ENCODE results near the gene SRRT.

Gene SRRT, protein sequence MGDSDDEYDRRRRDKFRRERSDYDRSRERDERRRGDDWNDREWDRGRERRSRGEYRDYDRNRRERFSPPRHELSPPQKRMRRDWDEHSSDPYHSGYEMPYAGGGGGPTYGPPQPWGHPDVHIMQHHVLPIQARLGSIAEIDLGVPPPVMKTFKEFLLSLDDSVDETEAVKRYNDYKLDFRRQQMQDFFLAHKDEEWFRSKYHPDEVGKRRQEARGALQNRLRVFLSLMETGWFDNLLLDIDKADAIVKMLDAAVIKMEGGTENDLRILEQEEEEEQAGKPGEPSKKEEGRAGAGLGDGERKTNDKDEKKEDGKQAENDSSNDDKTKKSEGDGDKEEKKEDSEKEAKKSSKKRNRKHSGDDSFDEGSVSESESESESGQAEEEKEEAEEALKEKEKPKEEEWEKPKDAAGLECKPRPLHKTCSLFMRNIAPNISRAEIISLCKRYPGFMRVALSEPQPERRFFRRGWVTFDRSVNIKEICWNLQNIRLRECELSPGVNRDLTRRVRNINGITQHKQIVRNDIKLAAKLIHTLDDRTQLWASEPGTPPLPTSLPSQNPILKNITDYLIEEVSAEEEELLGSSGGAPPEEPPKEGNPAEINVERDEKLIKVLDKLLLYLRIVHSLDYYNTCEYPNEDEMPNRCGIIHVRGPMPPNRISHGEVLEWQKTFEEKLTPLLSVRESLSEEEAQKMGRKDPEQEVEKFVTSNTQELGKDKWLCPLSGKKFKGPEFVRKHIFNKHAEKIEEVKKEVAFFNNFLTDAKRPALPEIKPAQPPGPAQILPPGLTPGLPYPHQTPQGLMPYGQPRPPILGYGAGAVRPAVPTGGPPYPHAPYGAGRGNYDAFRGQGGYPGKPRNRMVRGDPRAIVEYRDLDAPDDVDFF

DNA sequence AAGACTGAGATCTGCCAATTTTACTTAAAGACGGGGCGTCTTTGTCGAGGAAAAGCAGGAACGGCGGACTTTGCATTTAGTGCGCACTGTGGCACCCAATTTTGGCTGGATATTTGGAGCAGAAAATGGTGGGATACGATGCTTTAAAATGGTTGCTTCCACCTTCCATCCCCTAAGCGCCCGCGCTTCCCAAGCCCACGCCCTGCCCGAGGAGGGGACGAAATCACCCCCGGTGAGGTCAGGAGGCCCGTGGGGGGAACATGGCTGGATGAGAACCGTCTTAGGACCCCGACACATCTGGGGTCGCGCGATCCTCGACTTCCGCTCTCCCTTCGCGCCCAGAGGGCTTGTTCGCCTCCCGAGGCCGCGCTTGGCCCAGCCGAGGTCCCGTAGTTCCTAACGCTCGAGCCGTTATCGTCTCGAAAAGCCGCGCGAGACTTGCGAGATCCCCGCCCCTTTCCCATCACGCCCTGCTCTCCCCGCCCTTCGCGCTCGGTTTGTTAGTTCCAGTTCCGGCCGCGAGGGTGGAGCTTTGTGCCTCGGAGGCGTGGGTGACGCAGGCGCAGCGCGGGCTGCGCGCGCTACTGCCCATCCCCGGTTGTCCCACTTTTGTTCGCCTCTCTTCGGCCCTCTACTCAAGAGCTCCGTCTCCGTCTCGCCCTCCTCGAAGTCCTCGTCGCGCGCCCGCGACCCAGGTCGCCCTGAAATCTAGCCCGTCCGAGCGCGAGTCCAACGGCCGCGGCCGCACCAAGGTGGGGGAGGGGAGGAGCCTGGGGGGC, at the start of gene SRRT:
Gene SRRT, plus strand, starts transcription at position 527 of the 779 bp plus-strand sequence. CDS start 488 bp downstream, outside the sequence.
- FAIRE-seq: peak; percentile 73

DNA sequence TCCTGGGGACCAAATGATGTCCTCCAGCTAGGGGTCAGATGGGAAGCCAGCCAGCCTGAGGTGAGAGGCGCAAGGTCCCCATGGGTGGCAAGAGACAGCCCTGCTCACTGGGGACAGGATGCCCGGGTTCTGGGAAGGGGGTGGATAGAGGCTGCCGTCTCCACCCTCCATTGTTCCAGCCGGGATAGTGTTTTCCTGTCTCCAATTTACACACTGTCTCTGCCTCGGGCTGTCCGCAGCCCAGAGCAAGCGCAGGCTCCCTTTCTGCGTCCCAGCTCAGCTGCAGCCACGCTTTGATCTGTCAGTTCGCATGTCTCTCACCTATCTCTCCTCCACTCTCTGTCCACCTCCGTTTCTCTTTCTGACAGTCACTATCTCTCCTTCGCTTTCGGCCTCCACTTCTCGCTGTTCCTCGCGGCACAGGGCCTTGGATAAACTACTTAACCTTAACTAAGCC, 49.7 kb upstream of the SRRT start:
- no peak for FAIRE-seq

DNA sequence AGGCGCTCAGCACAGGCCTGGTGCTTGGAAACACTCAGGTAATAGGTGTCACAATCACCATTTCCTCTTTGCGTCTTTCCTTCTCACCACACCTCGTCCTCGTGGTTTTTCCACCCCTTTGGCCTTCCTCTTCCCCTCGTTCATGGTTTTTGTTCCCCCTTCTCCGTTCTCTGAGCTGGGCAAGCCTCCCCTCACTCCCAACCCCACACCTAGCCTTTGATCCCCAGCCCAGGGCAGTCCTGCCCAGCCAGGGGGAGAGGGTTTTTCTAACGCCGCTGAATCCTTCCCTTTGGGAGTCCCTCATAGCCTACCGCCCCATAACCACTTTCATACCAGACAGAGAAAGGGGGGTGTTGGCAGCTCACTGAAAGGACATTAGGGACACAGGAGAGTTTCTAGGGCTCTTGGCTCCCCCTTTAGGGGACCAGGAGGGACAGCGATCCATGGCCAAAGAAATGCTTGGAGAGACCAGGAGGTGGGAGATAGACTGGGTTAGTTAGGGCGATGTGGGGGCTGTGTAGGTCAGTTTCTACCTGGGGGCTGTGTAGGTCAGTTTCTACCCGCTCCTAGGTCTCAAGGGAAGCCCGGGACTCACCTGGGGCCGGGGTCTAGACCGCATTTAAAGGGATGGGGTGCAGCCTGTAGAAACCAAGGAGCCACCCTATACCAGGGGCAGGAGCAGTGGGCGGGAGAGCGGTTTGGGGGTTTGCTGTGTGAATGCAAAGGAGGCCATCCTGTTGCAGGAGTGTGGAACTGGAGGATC, 49.0 kb upstream of the SRRT start:
- no peak for FAIRE-seq

DNA sequence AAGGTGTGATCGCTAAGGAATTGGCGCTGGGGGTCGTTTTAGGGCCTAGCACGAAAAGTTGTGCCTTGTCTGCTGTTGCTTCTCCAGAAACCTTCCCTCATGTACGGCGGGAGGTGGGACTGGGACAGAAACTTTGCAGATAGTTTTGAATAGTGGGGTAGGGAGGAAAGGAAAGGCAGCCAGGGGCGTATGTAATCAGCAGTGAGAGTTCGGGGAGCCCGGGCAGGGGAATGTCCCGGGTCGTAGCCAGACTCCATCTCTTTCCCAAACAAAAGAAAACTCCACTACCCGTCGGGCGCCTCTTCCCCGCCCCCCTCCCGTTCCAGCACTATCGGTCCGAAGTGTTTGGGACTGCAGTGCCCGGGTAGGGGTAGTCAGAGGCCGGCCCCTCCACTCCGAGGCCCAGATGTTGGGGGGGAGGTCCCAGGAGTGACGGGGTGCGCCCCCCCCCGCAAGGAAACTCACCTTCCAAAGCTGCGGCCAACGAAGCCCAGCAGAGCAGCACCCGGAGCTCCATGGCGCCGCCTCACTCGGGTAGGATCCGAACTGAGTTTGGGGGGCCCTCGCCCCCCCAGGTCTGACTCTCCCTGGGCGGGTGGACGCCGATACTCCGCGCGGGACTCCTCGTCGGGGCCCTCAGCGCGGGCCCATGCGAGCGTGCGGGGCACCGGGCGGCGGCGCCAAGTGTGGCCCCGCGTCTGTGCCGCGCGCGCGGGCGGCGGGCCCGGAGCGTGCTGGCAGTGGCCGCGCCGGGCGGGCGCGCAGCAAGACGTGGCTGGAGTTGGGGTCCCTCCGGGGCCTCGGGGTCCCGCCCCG, 48.2 kb upstream of the SRRT start:
- no peak for FAIRE-seq

DNA sequence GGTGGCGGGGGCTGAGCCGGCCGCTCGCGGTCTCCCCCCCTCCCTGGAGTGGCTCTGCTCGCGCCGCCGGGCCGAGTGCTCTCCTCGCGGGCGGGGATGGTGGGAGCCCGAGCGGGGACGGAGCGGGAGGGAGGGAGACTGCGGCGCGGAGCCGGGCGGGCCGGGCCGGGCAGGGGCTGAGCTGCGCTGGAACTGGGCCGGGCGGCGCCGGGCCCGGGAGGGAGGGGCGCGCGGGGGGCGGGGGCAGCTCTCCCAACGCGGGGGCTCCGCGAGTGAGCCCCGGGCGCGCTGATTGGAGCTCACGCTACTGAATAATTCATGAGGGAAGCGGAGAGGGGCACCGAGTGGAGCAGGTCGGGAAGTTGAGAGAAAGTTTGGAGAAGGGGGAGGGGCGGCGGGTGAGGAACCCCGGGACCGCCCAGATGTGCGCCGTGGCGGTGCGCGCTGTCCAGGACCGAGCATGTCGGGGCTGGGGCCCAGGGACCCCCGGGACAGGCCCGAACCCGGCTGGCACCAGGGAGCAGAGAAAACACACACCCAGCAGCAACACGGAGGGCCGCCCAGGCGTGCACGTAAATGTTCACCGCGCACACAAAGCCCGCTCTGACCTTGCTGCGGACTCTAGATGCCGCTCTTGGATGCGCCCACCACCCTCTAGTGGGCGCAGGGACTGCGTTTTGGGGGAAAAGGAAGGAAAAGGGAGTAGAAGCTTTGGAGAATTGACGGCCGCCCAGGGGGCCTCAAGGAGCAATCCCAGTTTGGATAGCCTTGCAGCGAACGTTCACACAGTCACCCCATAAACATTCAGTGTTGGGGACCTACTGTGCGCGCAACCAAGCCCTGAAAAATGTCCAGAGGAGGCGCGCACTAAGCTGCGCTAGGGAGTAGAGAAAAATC, 47.3 kb upstream of the SRRT start, which contains the start of gene EPHB4:
Gene EPHB4, minus strand, starts transcription at position 194 of the 897 bp plus-strand sequence. CDS start 493 bp downstream, outside the sequence.
- no peak for FAIRE-seq

DNA sequence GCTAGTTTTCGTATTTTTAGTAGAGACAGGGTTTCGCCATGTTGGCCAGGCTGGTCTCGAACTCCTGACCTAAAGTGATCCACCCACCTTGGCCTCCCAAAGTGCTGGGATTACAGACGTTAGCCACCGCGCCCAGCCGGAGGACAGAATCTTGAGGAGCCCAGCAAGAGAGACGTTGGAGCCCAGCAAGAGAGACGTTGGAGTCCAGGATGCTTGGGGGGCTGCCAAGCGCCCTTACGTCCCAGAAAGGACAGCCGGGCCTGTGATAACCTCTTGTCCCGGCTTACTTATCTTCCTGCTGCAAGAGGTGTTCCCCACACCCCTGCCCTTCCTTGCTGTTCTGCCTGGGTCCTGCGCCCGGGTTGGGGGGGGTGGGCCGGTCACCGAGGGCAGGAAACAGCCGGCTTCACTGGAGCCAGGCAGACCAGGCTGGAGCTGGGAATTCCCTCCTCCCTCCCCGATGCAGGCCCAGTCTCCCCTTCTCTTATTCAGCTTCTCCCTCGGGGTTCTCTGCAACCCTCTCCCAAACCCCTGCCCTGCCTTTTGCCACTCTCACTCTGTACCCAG, 45.7 kb upstream of the SRRT start:
- FAIRE-seq: no peak

DNA sequence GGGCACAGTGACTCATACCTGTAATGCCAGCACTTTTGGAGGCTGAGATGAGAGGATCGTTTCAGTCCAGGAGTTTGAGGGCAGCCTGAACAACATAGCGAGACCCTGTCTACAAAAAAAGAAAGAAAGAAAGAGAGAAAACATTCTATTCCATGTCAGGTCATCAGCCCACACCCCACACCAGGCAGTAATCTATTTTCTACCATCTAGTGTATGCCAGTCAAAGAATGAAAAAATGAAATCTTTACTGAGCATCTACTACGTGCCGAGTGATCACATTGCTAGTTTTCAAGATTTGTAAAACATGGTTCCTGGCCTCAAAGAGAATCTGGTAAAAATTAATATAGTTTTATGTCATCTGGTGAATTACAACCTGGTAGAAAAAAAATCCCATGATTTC, 44.5 kb upstream of the SRRT start:
- no peak for FAIRE-seq

DNA sequence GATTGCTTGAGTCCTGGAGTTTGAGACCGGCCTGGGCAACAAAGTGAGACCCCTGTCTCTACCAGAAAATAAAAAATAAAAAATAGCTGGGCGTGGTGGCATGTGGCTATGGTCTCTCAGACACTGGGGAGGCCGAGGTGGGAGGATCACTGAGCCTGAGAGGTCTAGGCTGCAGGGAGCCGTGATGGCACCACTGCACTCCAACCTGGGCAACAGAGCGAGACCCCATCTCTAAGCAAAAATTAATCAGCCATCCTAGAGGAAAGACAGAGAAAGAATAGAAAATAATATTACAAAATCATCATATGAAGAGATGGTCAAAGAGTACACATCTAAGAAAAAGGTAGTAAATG, 42.6 kb upstream of the SRRT start:
- FAIRE-seq: no peak

DNA sequence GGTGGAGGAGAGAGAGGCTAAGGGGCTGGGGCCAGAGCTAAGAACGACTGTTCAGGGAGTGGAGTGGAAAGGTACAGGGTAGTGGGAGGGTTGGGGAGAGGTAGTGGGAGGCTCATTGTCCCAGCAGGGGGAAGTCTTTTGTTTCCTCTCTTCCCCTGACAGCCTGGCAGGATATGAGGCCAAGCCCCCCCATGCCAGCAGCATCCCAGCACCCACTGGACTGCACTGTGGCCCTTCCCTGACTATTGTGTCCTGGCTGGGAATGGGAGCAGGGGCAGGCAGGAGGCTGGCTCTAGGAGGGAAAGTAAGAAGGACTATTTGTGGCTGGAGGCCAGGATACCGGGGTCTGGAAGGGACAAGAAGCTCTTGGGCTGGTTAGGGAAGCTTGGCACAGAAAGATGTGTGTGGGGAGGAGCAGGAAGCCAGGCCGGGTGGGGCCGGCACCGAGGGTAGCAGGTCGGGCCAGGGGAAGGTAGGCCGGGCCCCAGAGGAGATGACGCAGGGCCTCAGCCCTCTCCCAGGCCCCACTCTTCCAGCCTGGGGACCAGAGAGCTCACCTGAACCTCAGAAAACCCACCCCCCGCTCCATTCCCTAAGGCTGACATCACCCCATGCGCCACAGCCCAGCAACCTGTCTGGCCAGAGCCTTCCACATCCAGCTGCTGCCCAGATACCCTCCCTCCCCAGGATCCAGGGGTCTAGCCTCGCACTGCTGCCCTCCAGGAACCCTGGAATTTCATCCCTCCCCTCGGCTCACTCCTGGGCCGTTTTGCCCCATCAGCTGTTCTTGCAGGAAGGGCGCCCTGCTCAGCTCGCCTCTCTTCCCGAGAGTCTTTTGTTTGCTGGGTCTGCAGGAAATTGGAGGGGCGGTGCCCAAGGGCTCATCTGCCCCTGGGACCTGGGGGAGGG, 38.7 kb upstream of the SRRT start:
- no peak for FAIRE-seq

DNA sequence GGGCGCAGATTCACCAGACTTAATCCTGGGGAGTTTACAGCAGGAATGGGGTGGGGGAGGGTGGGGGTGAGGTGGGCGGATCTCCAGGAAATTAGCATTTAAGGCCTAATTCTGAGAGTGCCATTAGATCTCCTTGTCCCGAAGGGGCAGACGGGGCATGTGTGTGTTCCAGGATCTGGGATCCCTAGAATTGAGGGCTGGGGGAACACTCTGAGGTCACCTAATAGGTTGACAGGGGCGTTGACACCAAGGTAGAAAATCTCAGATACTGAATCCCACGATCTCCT, 38.1 kb upstream of the SRRT start:
- FAIRE-seq: no peak

DNA sequence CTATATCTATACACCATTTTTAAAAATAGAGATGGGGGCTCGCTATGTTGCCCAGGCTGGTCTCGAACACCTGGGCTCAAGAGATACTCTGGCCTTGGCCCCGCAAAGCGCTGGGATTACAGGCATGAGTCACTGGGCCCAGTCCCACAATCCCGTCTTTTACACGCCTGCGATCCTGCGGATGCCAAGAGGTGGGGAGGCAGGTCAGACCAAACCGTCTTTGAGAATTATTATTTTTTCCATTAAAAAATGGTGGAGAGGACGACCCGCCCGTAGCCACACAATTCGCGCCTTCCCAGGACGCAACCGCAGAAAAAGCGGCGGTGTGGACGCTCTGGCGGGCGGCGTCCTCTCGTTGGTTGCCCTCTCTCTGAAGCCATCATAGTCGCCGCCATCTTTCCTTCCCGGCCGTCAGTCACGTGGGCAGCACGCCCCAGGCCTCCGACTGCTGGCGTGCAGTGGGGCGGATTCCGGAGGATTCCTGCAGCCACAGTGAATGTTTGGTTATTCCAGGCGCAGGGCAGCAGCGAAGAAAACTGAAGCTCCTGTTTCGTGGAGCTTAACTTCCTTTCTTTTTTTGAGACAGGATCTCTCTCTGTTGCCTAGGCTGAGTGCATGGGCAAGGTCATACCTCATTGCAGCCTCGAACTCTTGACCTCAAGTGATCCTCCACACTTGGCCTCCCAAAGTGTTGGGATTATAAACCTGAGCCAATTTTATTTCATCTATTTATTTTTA, 37.6 kb upstream of the SRRT start:
- peak; percentile 64 for FAIRE-seq

DNA sequence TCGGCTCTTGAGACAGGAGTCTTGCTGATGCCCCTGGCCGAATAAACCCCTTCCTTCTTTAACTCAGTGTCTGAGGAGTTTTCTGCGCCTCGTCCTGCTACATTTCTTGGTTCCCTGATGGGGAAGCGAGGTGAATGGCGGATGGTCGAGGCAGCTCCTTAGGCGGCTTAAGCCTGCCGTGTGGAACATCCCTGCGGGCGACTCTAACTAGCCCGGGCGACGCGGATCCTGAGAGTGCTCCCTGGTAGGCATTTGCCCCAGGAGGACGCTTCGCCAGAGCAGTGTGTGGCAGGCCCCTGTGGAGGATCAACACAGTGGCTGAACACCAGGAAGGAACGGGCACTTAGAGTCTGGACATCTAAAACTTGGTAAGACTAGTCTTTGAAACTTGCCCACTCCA, 35.5 kb upstream of the SRRT start:
- FAIRE-seq: no peak

DNA sequence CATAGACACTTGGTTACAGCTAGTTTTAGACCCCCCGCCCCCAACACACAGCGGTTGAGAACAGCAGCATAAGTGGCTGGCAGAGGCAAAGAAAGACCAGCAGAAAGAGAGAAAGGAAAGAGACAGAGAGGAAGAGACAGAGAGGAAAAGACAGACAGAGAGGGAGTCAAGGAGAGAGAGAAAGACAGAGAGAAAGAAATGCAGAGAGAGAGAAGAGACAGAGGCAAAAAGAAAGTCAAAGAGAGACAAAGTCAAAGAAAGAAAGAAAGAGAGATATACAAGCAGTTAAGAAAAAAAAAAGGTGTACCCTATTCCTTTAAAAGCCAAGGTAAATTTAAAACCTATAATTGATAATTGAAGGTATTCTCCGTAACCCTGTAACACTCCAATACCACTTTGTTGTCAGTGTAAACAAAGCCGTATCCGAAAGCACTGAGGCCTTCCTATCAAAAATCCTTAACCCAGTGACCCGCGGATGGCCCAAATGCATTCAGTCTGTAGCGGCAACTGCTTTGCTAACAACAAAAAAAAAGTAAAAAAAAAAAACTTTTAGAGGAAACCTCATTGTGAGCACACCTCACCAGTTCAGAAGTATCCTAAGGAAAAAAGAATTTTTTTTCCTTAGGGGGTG, 34.3 kb upstream of the SRRT start:
- FAIRE-seq: no peak

DNA sequence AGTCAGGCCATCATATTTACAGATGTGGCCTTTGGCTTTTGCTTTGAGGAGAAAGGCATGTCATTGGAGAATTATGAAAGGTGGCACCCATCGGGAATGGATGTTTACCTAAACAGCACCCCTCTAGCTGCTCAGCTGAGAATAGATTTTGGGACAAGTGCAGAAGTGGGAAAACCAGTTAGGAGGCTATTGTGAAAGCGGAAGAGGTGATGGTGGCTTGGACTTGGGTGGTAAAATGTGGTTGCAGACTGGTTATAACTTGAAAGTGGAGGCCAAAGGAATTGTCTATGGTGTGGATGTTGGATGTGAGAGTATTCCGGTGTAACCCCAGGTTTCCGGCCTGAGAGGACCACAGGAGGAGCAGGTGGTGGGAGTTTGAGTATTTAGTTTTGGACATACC, 27.5 kb upstream of the SRRT start:
- FAIRE-seq: no peak

DNA sequence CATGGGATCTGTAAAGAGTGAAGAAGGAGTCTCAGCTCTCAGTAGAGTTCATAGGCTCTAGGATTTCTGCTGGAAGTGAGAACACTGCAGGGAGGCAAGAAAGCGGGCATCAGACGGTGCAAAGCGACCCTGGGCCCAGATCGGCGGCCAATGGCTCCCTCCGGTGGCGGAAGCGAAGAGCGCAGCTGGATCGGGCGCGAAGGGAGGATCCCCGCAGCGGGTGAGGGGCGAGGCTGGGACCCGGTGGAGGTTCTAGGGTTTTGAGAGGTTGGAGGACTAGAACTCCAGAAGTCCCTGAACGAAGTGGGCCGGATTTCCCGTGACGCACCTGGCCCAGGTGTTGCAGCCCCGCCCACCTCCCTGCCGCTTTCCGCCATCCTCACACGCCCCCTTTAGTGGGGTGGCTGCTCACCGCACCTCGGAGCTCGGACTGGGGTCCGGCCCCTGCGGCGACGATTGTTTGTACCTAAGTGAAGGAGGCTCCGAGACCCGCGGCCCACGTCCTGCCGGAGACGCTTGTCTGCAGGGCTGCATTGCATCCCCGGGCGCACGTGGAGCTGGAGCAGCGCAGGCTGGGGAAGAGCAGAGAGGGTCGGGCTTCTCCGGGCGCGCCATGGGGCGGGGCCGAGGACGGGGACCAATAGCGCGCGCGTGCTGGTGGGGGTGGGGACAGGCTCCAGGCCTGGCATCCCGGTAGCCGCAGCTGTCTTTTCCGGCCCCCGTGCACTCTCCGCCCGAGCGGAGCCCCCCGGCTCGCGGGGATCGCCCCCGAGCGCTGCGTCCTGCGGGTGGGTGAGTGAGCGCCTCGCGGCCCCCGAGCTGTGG, 22.6 kb upstream of the SRRT start, which contains the start of gene SLC12A9:
Gene SLC12A9, plus strand, starts transcription at position 666 of the 825 bp plus-strand sequence. CDS start 1,485 bp downstream, outside the sequence.
- FAIRE-seq: peak; percentile 13

DNA sequence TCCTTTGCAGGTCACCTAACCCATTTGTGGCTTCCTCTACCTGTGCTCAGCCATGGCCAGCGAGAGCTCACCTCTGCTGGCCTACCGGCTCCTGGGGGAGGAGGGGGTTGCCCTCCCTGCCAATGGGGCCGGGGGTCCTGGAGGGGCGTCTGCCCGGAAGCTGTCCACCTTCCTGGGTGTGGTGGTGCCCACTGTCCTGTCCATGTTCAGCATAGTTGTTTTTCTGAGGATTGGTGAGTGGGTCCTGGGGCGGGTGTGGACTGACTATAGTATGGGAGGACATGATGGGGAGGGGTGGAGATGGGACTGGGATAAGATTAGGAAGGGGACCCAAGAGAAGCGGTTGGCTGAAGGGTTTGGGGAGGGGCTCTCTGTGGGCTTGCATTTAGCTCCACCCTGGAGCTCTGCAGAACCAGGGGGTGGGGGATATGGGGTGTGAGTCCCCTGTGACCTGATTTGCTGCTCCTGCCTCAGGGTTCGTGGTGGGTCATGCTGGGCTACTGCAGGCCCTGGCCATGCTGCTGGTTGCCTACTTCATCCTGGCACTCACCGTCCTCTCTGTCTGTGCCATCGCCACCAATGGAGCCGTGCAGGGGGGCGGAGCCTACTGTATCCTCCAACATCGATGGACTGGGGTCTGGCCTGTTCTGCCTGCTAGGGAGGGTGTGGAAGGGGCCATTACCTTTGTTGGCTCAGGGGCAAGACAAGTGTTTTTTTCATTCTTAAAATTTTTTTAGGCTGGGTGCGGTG, 20.6 kb upstream of the SRRT start:
- FAIRE-seq: no peak
